Endothelial cell of umbilical vein (primary cell): ENCODE data around the gene CYBA. TPM values are rescaled to one million over a fixed set of nuclear protein-coding genes. Genes with fewer than 3 reads are reported as not detected.

ENCODE experiments used
- BruUV-seq: library from RNA; stranded (reverse); fragments of 400-500 nt; replicated peaks from 2 replicates; lab custom pipeline; 2021; lab: Mats Ljungman, UMichigan
- CTCF ChIA-PET: fragments of 300-600, 350-600 bp; sonication (Branson Sonifier 250); formaldehyde crosslinking; loops from one replicate; lab custom pipeline; 2021; ENCODE audit warnings: antibody characterized with exemption, inconsistent platforms; lab: Charles Lee
- POLR2A ChIA-PET: fragments of 300-600, 350-600 bp; sonication (Branson Sonifier 250); formaldehyde crosslinking; loops from one replicate; lab custom pipeline; 2021; ENCODE audit warnings: antibody characterized with exemption, inconsistent platforms; lab: Charles Lee
- DNase-seq: peaks from one replicate; pipeline ENCODE4 v3.0.0-alpha.2; 2011; ENCODE audit warnings: low read depth, low spot score
- FAIRE-seq: peaks from 2 replicates; lab custom pipeline; 2011; peaks lifted over from hg19 to GRCh38; lab: Jason Lieb, UNC
- H2AFZ ChIP-seq: 2 replicates; pipeline ENCODE4 v1.6.0; 2012; ENCODE audit warnings: low read depth, low read length, control low read depth, inconsistent platforms
- H3K27ac ChIP-seq: 2 replicates; pipeline ENCODE4 v1.5.1; 2011; ENCODE audit warnings: low read depth, mild to moderate bottlenecking, control low read depth, low read length, moderate library complexity; ENCODE audit not compliant: insufficient read depth
- H3K27me3 ChIP-seq, 2 experiments: 2 replicates each; pipeline versions ENCODE4 v1.6.0 to v1.6.1; 2011; ENCODE audit warnings: low read length in 2 of 2, mixed read lengths in 1 of 2; ENCODE audit not compliant: control insufficient read depth in 2 of 2, insufficient read depth in 2 of 2
- H3K36me3 ChIP-seq, 2 experiments: 2 replicates in 1 of 2; 3 replicates in 1 of 2; pipeline ENCODE4 v1.5.1; 2011; ENCODE audit warnings: low read length in 2 of 2, mild to moderate bottlenecking in 1 of 2, moderate library complexity in 1 of 2; ENCODE audit not compliant: control insufficient read depth in 2 of 2, insufficient read depth in 2 of 2; ENCODE audit errors: extremely low read depth in 1 of 2
- H3K4me1 ChIP-seq: 3 replicates; pipeline ENCODE4 v1.5.1; 2011; ENCODE audit warnings: mild to moderate bottlenecking, low read length; ENCODE audit not compliant: control insufficient read depth, insufficient read depth; ENCODE audit errors: extremely low read depth
- H3K4me2 ChIP-seq: 2 replicates; pipeline ENCODE4 v1.6.1; 2011; ENCODE audit warnings: low read length, control low read depth, mixed read lengths; ENCODE audit not compliant: insufficient read depth
- H3K4me3 ChIP-seq, 3 experiments: fragments of 200-600 bp in 1 of 3; sonication (generic), shearing (Covaris generic) in 1 of 3; replicated peaks in 1 of 3; 2 replicates each; pipeline ENCODE4 v1.5.1; 2011 to 2016; ENCODE audit warnings: control low read depth in 3 of 3, low read length in 3 of 3, mild to moderate bottlenecking in 2 of 3, inconsistent platforms in 1 of 3, low read depth in 1 of 3, moderate library complexity in 1 of 3; ENCODE audit not compliant: insufficient read depth in 1 of 3
- H3K79me2 ChIP-seq: 2 replicates; pipeline ENCODE4 v1.6.0; 2012; ENCODE audit warnings: low read length, inconsistent platforms; ENCODE audit not compliant: control insufficient read depth, insufficient read depth
- H3K9ac ChIP-seq: replicated peaks from 2 replicates; pipeline ENCODE3; 2011; ENCODE audit warnings: low read length, control low read depth; ENCODE audit not compliant: insufficient read depth; ENCODE audit errors: extremely low read depth
- H3K9me1 ChIP-seq: replicated peaks from 3 replicates; pipeline ENCODE4 v1.6.0; 2011; ENCODE audit warnings: mild to moderate bottlenecking, low read length; ENCODE audit not compliant: control insufficient read depth, insufficient read depth; ENCODE audit errors: extremely low read depth
- H3K9me3 ChIP-seq: replicated peaks from 2 replicates; pipeline ENCODE4 v1.5.1; 2012; ENCODE audit warnings: low read length, inconsistent platforms; ENCODE audit not compliant: control insufficient read depth, insufficient read depth
- H4K20me1 ChIP-seq: replicated peaks from 2 replicates; pipeline ENCODE3; 2011; ENCODE audit warnings: mild to moderate bottlenecking, low read length; ENCODE audit not compliant: control insufficient read depth, insufficient read depth; ENCODE audit errors: extremely low read depth
- CTCF ChIP-seq, 2 donors: IDR thresholded peaks; 1 replicate in 1 of 2; 2 replicates in 1 of 2; pipeline ENCODE4 v1.5.1; 2011; ENCODE audit warnings: low read length in 2 of 2, mild to moderate bottlenecking in 2 of 2, moderate library complexity in 2 of 2, control low read depth in 1 of 2, inconsistent platforms in 1 of 2, low read depth in 1 of 2; ENCODE audit not compliant: insufficient read depth in 1 of 2; ENCODE audit errors: extremely low read depth in 1 of 2
- EZH2 ChIP-seq: IDR thresholded peaks from 2 replicates; pipeline ENCODE4 v1.6.1; 2012; ENCODE audit warnings: borderline replicate concordance, low read depth, mild to moderate bottlenecking, moderate library complexity, low read length, inconsistent platforms; ENCODE audit not compliant: severe bottlenecking
- FOS ChIP-seq: IDR thresholded peaks from 2 replicates; pipeline ENCODE4 v1.6.1; 2011; ENCODE audit warnings: mild to moderate bottlenecking, low read length, moderate library complexity, borderline replicate concordance; ENCODE audit not compliant: insufficient read depth
- GATA2 ChIP-seq: IDR thresholded peaks from 2 replicates; pipeline ENCODE4 v1.7.0; 2011; ENCODE audit warnings: low read depth, mild to moderate bottlenecking, moderate library complexity, mixed read lengths, low read length; ENCODE audit not compliant: insufficient read length, insufficient read depth
- JUN ChIP-seq: IDR thresholded peaks from 2 replicates; pipeline ENCODE4 v1.6.1; 2011; ENCODE audit warnings: borderline replicate concordance, low read depth; ENCODE audit not compliant: insufficient read length, insufficient read depth
- MYC ChIP-seq: IDR thresholded peaks from one replicate; pipeline ENCODE4 v1.6.1; 2011; ENCODE audit warnings: mild to moderate bottlenecking, low read depth, low read length
- POLR2A ChIP-seq: IDR thresholded peaks from 2 replicates; pipeline ENCODE4 v1.6.1; 2012; ENCODE audit warnings: low read depth, mild to moderate bottlenecking, control low read depth, low read length
- POLR2AphosphoS5 ChIP-seq: IDR thresholded peaks from 2 replicates; pipeline ENCODE4 v1.6.1; 2012; ENCODE audit warnings: low read depth, mild to moderate bottlenecking, control low read depth, low read length, moderate library complexity; ENCODE audit not compliant: insufficient read depth
- dilution Hi-C: fragments of 300-500 bp; cut with MboI; formaldehyde crosslinking; loops from one replicate; pipeline ENCODE4 v1.15.0; 2019; ENCODE audit warnings: low sequenced_read_pairs; ENCODE audit not compliant: extremely low pct_ligation_motif_present
- intact Hi-C: fragments of 100-400 bp; cut with micrococcal nuclease; formaldehyde crosslinking; loops from one replicate; pipeline ENCODE4 v1.10.0; 2022
- polyA plus RNA-seq, 4 experiments: library from polyadenylated mRNA; depleted of rRNA in 3 of 4; stranded (reverse) in 3 of 4; unstranded in 1 of 4; fragments of >200 nt; gene quantifications; 2 replicates each; pipeline versions ENCODE4 v1.2.1 to v1.2.3, GENCODE V29; 2011 to 2012; ENCODE audit warnings: missing spikeins in 1 of 4
- total RNA-seq: library from RNA; stranded (reverse); gene quantifications from 2 replicates; pipeline ENCODE4 v1.2.3, GENCODE V29; 2021
- TF ChIP-seq, protein P1 (sequence below): IDR thresholded peaks from 2 replicates; pipeline ENCODE4 v1.6.1; 2011; ENCODE audit not compliant: insufficient read depth, insufficient read length

The CYBA gene
- total and polyA plus RNA-seq, 2 donors (not counting 3 experiments of a cell fraction or from before 2014, with no cell fraction given) = 37.0 to 77.3 TPM

DNA sequence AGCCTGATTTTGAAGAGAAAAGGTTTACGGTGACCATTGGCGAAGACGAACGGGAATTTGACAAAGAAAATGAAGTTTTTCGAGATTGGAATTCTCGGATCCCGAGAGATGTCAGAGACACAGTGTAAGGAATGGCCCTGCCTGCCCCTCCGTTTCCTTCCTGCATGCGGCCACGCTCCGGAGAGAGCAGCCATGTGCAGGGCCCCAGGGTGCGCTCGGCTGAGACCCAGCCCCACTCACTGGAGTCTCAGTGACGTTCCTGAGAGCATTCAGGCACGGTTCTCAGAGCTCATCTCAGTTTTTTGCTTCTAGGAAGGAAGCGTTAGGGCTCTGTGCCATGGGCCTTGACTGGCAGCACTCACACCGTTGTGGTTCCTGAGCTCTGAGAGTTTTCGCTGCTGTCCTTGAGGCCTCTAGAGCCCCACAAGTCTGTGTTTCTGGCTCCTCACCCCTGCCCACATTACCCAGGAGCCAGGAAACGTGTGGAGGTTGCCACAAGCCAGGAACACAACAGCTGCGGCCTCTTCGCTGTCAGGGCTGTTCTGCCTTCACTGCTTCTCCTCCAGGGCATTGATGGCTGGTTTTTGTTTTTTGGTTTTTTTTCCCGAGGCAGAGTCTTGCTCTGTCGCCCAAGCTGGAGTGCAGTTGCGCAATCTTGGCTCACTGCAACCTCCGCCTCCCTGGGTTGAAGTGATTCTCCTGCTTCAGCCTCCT is 50.9 kb downstream of the CYBA start:
- BruUV-seq = no TSS peak
- no peak for DNase-seq
- no peak overlapping the region for H3K27ac ChIP-seq
- H3K79me2 ChIP-seq = no peaks in the 10 kb centered on the region
- no peaks in the 10 kb centered on the region for H3K9me3 ChIP-seq
- no peak overlapping the region for H3K4me3 ChIP-seq
- H3K36me3 ChIP-seq = peaks cover 4 to 40% of the 10 kb centered on the region in 2 experiments
- POLR2A ChIA-PET = no interaction called here
- TF ChIP-seq EZH2 = no peak
- no peak for TF ChIP-seq GATA2
- TF ChIP-seq MYC = no peak
- no peak for TF ChIP-seq POLR2AphosphoS5
- TF ChIP-seq POLR2A = no peak
- TF ChIP-seq, protein P1, sequence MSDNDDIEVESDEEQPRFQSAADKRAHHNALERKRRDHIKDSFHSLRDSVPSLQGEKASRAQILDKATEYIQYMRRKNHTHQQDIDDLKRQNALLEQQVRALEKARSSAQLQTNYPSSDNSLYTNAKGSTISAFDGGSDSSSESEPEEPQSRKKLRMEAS = no peak
- TF ChIP-seq FOS = no peak
- no peak for TF ChIP-seq CTCF (IDR thresholded peaks at IDR 0.05; ENCODE audit: extremely low read depth in 1 of 2, insufficient read depth in 1 of 2, low read depth in 1 of 2, low read length in 2 of 2)
- TF ChIP-seq JUN = no peak
- FAIRE-seq = no peak
- no peaks in the 10 kb centered on the region for H3K27me3 ChIP-seq
- intact Hi-C loops = no loop called here
- CTCF ChIA-PET = interaction anchor here (0.7 kb wide), 1 partner anchor 10 kb away, joined by 4 read pairs; no protein-coding TSS in a partner anchor
- H2AFZ ChIP-seq = no peak overlapping the region
- H3K9ac ChIP-seq = no peak overlapping the region
- dilution Hi-C loops = no loop called here
- no peaks in the 10 kb centered on the region for H3K4me1 ChIP-seq
- no peak overlapping the region for H3K4me2 ChIP-seq
- H4K20me1 ChIP-seq = no peaks in the 10 kb centered on the region
- H3K9me1 ChIP-seq = no peaks in the 10 kb centered on the region
